ENCODE measurements around the gene TNFSF10. TPM values are rescaled to one million over a fixed set of nuclear protein-coding genes. Genes with fewer than 3 reads are reported as not detected.

The TNFSF10 gene
- total RNA-seq, 1 donor from 2014 or later = 7.4 TPM

GRCh38 chr3:172539273-172539672 lies 16.0 kb upstream of the TNFSF10 start:
- H3K27me3 Mint-ChIP-seq = no peaks in the 10 kb centered on the region
- ATAC-seq (ENCODE audit: low read depth) (no peak), DNase-seq (no peak)
- no peaks in the 10 kb centered on the region for H3K9me3 Mint-ChIP-seq
- intact Hi-C loops (cut with micrococcal nuclease) = no loop called here
- H3K4me3 Mint-ChIP-seq = no peak overlapping the region
- CTCF ChIA-PET = no interaction called here
- H3K4me1 Mint-ChIP-seq = peaks cover 16% of the 10 kb centered on the region
- H3K36me3 Mint-ChIP-seq (ENCODE audit: low read depth) = no peaks in the 10 kb centered on the region
- POLR2A ChIA-PET = no interaction called here
- TF ChIP-seq CTCF (IDR thresholded peaks at IDR 0.05) = no peak
- no peak overlapping the region for H3K27ac Mint-ChIP-seq

- Mint-ChIP-seq H3K36me3 (ENCODE audit: low read depth) (no peaks in the 10 kb centered on the region), H3K4me3 (no peak overlapping the region), H3K27ac (no peak overlapping the region), H3K9me3 (no peaks in the 10 kb centered on the region), H3K27me3 (no peaks in the 10 kb centered on the region), H3K4me1 (peaks cover 14% of the 10 kb centered on the region)
- POLR2A ChIA-PET = no interaction called here
- CTCF ChIA-PET = no interaction called here
- intact Hi-C loops (cut with micrococcal nuclease) = no loop called here
- no peak for TF ChIP-seq CTCF (IDR thresholded peaks at IDR 0.05)
- ATAC-seq (ENCODE audit: low read depth) (no peak), DNase-seq (no peak)
These were observed 15.3 kb upstream of the TNFSF10 start for GRCh38 chr3:172538368-172539151.

- CTCF ChIA-PET = no interaction called here
These were observed 14.4 kb upstream of the TNFSF10 start for GRCh38 chr3:172537507-172538158.

GRCh38 chr3:172536993-172537419 lies 13.8 kb upstream of the TNFSF10 start:
- peaks cover 11% of the 10 kb centered on the region for H3K4me1 Mint-ChIP-seq

More at GRCh38 chr3:172537507-172538158, 14.4 kb upstream of the TNFSF10 start:
- no peaks in the 10 kb centered on the region for H3K36me3 Mint-ChIP-seq (ENCODE audit: low read depth)
- no peak overlapping the region for H3K4me3 Mint-ChIP-seq
- DNase-seq = no peak
- no peaks in the 10 kb centered on the region for H3K9me3 Mint-ChIP-seq
- H3K4me1 Mint-ChIP-seq = peaks cover 11% of the 10 kb centered on the region
- no peak for TF ChIP-seq CTCF (IDR thresholded peaks at IDR 0.05)
- POLR2A ChIA-PET = no interaction called here
- ATAC-seq (ENCODE audit: low read depth) = no peak
- intact Hi-C loops (cut with micrococcal nuclease) = loop anchor here (2.0 kb wide), 1 partner anchor 15 kb away; the partner anchor contains the start of gene TNFSF10
- H3K27me3 Mint-ChIP-seq = no peaks in the 10 kb centered on the region
- no peak overlapping the region for H3K27ac Mint-ChIP-seq

More at GRCh38 chr3:172536993-172537419, 13.8 kb upstream of the TNFSF10 start:
- POLR2A ChIA-PET = no interaction called here
- TF ChIP-seq CTCF (IDR thresholded peaks at IDR 0.05) = no peak
- Mint-ChIP-seq H3K27me3 (no peaks in the 10 kb centered on the region), H3K36me3 (ENCODE audit: low read depth) (no peaks in the 10 kb centered on the region), H3K27ac (peak overlapping the region; percentile 60), H3K4me3 (no peak overlapping the region), H3K9me3 (no peaks in the 10 kb centered on the region)
- ATAC-seq (ENCODE audit: low read depth) (no peak), DNase-seq (no peak)
- CTCF ChIA-PET = no interaction called here
- intact Hi-C loops (cut with micrococcal nuclease) = loop anchor here (2.0 kb wide), 1 partner anchor 14 kb away; the partner anchor contains the start of gene TNFSF10

All from activated B cell treated with CpG ODN at 0.5 μM for 24 hours (primary cell).